K562 (cell line): Measurements from ENCODE around the gene BCORL1. TPM values are rescaled to one million over a fixed set of nuclear protein-coding genes. Genes with fewer than 3 reads are reported as not detected.

Experiments used
- ATAC-seq: fragments of 200-7000 bp; cut with Tn5 transposase; 3 replicates; pipeline ENCODE4 v1.9.1; 2020; ENCODE audit warnings: moderate library complexity
- BruUV-seq: library from RNA; stranded (reverse); fragments of 400-500 nt; replicated peaks from 2 replicates; lab custom pipeline; 2021; lab: Mats Ljungman, UMichigan
- CTCF ChIA-PET: fragments of 300-600 bp; formaldehyde crosslinking; extraction: SDS; loops from one replicate; lab custom pipeline; 2021; ENCODE audit warnings: low intra/inter-chr PET ratio; lab: Yijun Ruan, JAX
- POLR2A ChIA-PET: fragments of 300-600, 350-650 bp; sonication (Branson Sonifier 250); formaldehyde crosslinking; extraction: SDS; loops from one replicate; lab custom pipeline; 2021; ENCODE audit warnings: antibody characterized with exemption, inconsistent platforms; lab: Yijun Ruan, JAX
- DNase-seq, 4 experiments: peaks; one replicate each; pipeline versions ENCODE4 v3.0.0 to v3.0.0-alpha.2; 2011 to 2018; ENCODE audit warnings: low spot score in 3 of 4, mixed read lengths in 3 of 4; ENCODE audit errors: extremely low read depth in 1 of 4
- FAIRE-seq: peaks from 2 replicates; lab custom pipeline; 2011; peaks lifted over from hg19 to GRCh38; lab: Jason Lieb, UNC
- H2AFZ ChIP-seq: 2 replicates; pipeline ENCODE4 v1.6.0; 2011; ENCODE audit warnings: low read depth, low read length, control low read depth, inconsistent platforms
- H3K27ac ChIP-seq: fragments of 200-600 bp; 3 replicates; pipeline ENCODE4 v1.8.0; 2011; ENCODE audit warnings: low read depth, mild to moderate bottlenecking, control low read depth, inconsistent platforms, low read length, moderate library complexity, mixed read lengths; ENCODE audit errors: extremely low read depth
- H3K27me3 ChIP-seq, 2 experiments: fragments of 300-600 bp in 1 of 2; 2 replicates in 1 of 2; 3 replicates in 1 of 2; pipeline versions ENCODE4 v1.6.0 to v1.8.0; 2011; ENCODE audit warnings: inconsistent platforms in 2 of 2, low read length in 2 of 2, mild to moderate bottlenecking in 1 of 2, mixed read lengths in 1 of 2, moderate library complexity in 1 of 2; ENCODE audit not compliant: control insufficient read depth in 2 of 2, insufficient read depth in 2 of 2
- H3K36me3 ChIP-seq: fragments of 300-600 bp; 3 replicates; pipeline ENCODE4 v1.8.0; 2011; ENCODE audit warnings: mild to moderate bottlenecking, low read length, inconsistent platforms; ENCODE audit not compliant: control insufficient read depth, insufficient read depth
- H3K4me1 ChIP-seq, 2 experiments: fragments of 200-600 bp in 1 of 2; replicated peaks in 1 of 2; 2 replicates in 1 of 2; 3 replicates in 1 of 2; pipeline versions ENCODE4 v1.5.1 to v1.8.0; 2011; ENCODE audit warnings: inconsistent platforms in 2 of 2, low read length in 2 of 2, mild to moderate bottlenecking in 1 of 2, mixed read lengths in 1 of 2, moderate library complexity in 1 of 2; ENCODE audit not compliant: control insufficient read depth in 2 of 2, insufficient read depth in 2 of 2
- H3K4me2 ChIP-seq: 2 replicates; pipeline ENCODE4 v1.6.1; 2011; ENCODE audit warnings: low read length, control low read depth, inconsistent platforms, mixed read lengths; ENCODE audit not compliant: insufficient read depth
- H3K4me3 ChIP-seq: fragments of 200-600 bp; sonication (generic), shearing (Covaris generic); 2 replicates; pipeline ENCODE4 v1.5.1; 2016; ENCODE audit warnings: control low read depth, inconsistent platforms
- H3K79me2 ChIP-seq: fragments of 200-600 bp; 3 replicates; pipeline ENCODE4 v1.8.0; 2011; ENCODE audit warnings: low read length, inconsistent platforms; ENCODE audit not compliant: control insufficient read depth, insufficient read depth
- H3K9ac ChIP-seq, 2 experiments: 2 replicates each; pipeline versions ENCODE4 v1.6.0 to v1.6.1; 2011; ENCODE audit warnings: low read depth in 2 of 2, low read length in 2 of 2, control low read depth in 1 of 2, inconsistent platforms in 1 of 2, mild to moderate bottlenecking in 1 of 2, mixed read lengths in 1 of 2; ENCODE audit not compliant: insufficient read depth in 1 of 2
- H3K9me1 ChIP-seq: one replicate; pipeline ENCODE4 v1.6.0; 2011; ENCODE audit warnings: inconsistent platforms, mild to moderate bottlenecking, low read length, moderate library complexity; ENCODE audit not compliant: control insufficient read depth, insufficient read depth
- H3K9me3 ChIP-seq: replicated peaks from 2 replicates; pipeline ENCODE4 v1.5.1; 2011; ENCODE audit warnings: low read depth, low read length, inconsistent platforms; ENCODE audit not compliant: control insufficient read depth, insufficient read depth
- H4K20me1 ChIP-seq: replicated peaks from 2 replicates; pipeline ENCODE4 v1.6.1; 2011; ENCODE audit warnings: low read length, inconsistent platforms, mixed read lengths; ENCODE audit not compliant: control insufficient read depth, insufficient read depth
- CEBPB ChIP-seq: fragments of 450-650 bp; IDR thresholded peaks from 2 replicates; pipeline ENCODE4 v1.6.1; 2016; ENCODE audit warnings: missing genetic modification characterization, missing compliant biosample characterization
- KLF13 ChIP-seq: fragments of 450-650 bp; IDR thresholded peaks from 2 replicates; pipeline ENCODE4 v1.6.1; 2016; ENCODE audit warnings: missing genetic modification characterization, low read depth, mild to moderate bottlenecking, missing compliant biosample characterization, moderate library complexity, borderline replicate concordance
- KLF6 ChIP-seq: fragments of 250-450 bp; sonication (Bioruptor Pico); IDR thresholded peaks from 2 replicates; pipeline ENCODE4 v1.4.0; 2020; ENCODE audit warnings: mild to moderate bottlenecking, moderate library complexity, borderline replicate concordance
- PTTG1 ChIP-seq: fragments of 450-650 bp; IDR thresholded peaks from 2 replicates; pipeline ENCODE4 v1.6.1; 2016; ENCODE audit warnings: low read depth, mild to moderate bottlenecking, missing genetic modification characterization, missing compliant biosample characterization
- RBM17 ChIP-seq: fragments of 200-400 bp; formaldehyde crosslinking; IDR thresholded peaks from 2 replicates; pipeline ENCODE4 v1.6.1; 2017; ENCODE audit warnings: low read depth, mild to moderate bottlenecking, low read length, borderline replicate concordance
- SLC30A9 ChIP-seq: fragments of 250-450 bp; sonication (Bioruptor Pico); IDR thresholded peaks from 2 replicates; pipeline ENCODE4 v1.8.0; 2022; ENCODE audit warnings: mild to moderate bottlenecking, moderate library complexity
- ZNF24 ChIP-seq: fragments of 450-650 bp; IDR thresholded peaks from 2 replicates; pipeline ENCODE4 v1.6.1; 2016
- ZNF324 ChIP-seq: fragments of 250-450 bp; sonication (Bioruptor Pico); IDR thresholded peaks from 2 replicates; pipeline ENCODE4 v1.4.0; 2020; ENCODE audit warnings: mild to moderate bottlenecking
- ZNF785 ChIP-seq: fragments of 250-450 bp; sonication (Bioruptor Pico); IDR thresholded peaks from 2 replicates; pipeline ENCODE4 v1.4.0; 2020; ENCODE audit warnings: mild to moderate bottlenecking
- WGBS: fragments of 100-300 bp; shearing (Covaris generic); methylation state at CpG from one replicate; pipeline ENCODE4 v1.1.6; 2016; ENCODE audit warnings: low coverage, mixed read lengths; ENCODE audit not compliant: insufficient coverage; ENCODE audit errors: missing lambda C conversion rate; 5-methylcytosine and 5-hydroxymethylcytosine counted together
- in situ Hi-C: fragments of 300-500 bp; cut with MboI; formaldehyde crosslinking; loops from 4 replicates; pipeline ENCODE4 v1.15.0; 2018; ENCODE audit warnings: inconsistent platforms, mixed read lengths
- intact Hi-C: fragments of 100-400 bp; cut with micrococcal nuclease; formaldehyde crosslinking; loops from 2 replicates; pipeline ENCODE4 v1.14.2; 2022
- polyA plus RNA-seq, 8 experiments: library from polyadenylated mRNA; depleted of rRNA in 4 of 8; stranded (reverse) in 5 of 8; unstranded in 3 of 8; fragments of >200 nt; fragmentation: Nextera tagmentation in 2 of 8; fragmentation: Illumina TruSeq in 1 of 8; extraction: Ambion mirVana in 2 of 8; extraction: Trizol in 1 of 8; gene quantifications; 2 replicates each; pipeline versions ENCODE4 v1.2.1 to v1.2.3, GENCODE V29; 2011 to 2014; ENCODE audit warnings: inconsistent platforms in 1 of 8, missing spikeins in 1 of 8
- total RNA-seq, 7 experiments: library from RNA; depleted of rRNA in 6 of 7; stranded (reverse); fragments of >200 nt in 6 of 7; fragmentation: Illumina TruSeq in 2 of 7; extraction: Trizol in 2 of 7; gene quantifications; 2 replicates each; pipeline versions ENCODE4 v1.2.1 to v1.2.3, GENCODE V29; 2011 to 2021; ENCODE audit warnings: low replicate concordance in 1 of 7
- TF ChIP-seq, protein P1 (sequence below): sonication (generic); formaldehyde crosslinking; IDR thresholded peaks from 2 replicates; pipeline ENCODE4 v1.8.0; 2022; ENCODE audit warnings: missing genetic modification reagents, mild to moderate bottlenecking, borderline replicate concordance
- TF ChIP-seq, protein P2 (sequence below): fragments of 450-650 bp; formaldehyde crosslinking; IDR thresholded peaks from 2 replicates; pipeline ENCODE4 v1.4.0; 2022; ENCODE audit warnings: missing genetic modification characterization
- TF ChIP-seq, protein P3 (sequence below): fragments of 450-650 bp; formaldehyde crosslinking; IDR thresholded peaks from 2 replicates; pipeline ENCODE4 v1.4.0; 2020; ENCODE audit warnings: mild to moderate bottlenecking, moderate library complexity
- TF ChIP-seq, protein P4 (sequence below): fragments of 250-450 bp; sonication (Bioruptor Pico); IDR thresholded peaks from 2 replicates; pipeline ENCODE4 v1.4.0; 2020; ENCODE audit warnings: borderline replicate concordance

Gene BCORL1
- total and polyA plus RNA-seq, 9 of the 15 experiments (the other 6 are each of a cell fraction or from before 2014, with no cell fraction given) = 0.48 to 29.6 (median 2.1) TPM

DNA sequence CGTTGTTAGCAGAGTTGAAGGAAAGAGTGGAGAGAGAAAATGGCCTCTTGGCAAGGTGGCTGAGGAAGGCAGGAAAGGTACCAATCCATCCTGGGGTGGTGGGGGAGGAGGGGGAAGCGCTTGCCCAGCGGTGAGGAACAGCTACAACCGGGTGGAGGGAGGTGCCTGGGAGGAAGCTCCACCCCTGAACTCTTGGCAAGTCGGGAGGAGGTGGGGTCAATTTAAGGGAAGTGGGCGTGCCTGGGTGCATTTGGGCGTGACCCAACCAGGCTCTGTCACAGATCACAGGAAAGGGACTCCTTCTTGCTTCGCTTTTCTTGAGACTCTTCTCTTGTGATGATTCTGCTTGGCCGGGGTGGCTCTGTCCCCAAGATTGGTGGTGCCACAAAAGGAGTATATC is 41.7 kb downstream of the BCORL1 start (continued):
- TF ChIP-seq ZNF24 (no peak), KLF13 (tag) (no peak), ZNF785 (CRISPR knock-in tag) (no peak), PTTG1 (tag) (no peak)
- TF ChIP-seq, protein P1, sequence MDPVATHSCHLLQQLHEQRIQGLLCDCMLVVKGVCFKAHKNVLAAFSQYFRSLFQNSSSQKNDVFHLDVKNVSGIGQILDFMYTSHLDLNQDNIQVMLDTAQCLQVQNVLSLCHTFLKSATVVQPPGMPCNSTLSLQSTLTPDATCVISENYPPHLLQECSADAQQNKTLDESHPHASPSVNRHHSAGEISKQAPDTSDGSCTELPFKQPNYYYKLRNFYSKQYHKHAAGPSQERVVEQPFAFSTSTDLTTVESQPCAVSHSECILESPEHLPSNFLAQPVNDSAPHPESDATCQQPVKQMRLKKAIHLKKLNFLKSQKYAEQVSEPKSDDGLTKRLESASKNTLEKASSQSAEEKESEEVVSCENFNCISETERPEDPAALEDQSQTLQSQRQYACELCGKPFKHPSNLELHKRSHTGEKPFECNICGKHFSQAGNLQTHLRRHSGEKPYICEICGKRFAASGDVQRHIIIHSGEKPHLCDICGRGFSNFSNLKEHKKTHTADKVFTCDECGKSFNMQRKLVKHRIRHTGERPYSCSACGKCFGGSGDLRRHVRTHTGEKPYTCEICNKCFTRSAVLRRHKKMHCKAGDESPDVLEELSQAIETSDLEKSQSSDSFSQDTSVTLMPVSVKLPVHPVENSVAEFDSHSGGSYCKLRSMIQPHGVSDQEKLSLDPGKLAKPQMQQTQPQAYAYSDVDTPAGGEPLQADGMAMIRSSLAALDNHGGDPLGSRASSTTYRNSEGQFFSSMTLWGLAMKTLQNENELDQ (CRISPR knock-in tag) = no peak
- TF ChIP-seq, protein P2, sequence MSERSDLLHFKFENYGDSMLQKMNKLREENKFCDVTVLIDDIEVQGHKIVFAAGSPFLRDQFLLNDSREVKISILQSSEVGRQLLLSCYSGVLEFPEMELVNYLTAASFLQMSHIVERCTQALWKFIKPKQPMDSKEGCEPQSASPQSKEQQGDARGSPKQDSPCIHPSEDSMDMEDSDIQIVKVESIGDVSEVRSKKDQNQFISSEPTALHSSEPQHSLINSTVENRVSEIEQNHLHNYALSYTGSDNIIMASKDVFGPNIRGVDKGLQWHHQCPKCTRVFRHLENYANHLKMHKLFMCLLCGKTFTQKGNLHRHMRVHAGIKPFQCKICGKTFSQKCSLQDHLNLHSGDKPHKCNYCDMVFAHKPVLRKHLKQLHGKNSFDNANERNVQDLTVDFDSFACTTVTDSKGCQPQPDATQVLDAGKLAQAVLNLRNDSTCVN (CRISPR knock-in tag) = no peak

DNA sequence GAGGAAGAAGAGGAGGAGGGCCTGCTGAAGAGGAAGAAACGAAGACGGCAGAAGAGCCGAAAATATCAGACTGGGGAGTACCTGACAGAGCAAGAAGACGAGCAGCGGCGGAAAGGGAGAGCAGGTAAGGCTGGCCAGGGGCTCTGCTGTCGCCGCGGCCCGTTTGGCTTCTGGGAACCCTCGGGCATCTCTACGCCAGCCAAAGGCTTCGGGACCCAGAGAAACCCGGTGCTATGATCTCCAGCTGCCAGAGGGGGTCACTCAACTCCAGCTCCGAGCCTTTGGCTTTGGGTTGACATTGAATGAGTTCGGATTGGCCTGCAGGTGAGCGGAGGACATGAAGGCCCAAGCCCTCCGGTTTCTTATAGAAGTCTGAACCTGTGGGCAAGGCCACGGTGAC is 42.8 kb downstream of the BCORL1 start:
- ChIA-PET POLR2A (no interaction called here), CTCF (interaction anchor here (0.6 kb wide), 1 partner anchor 114 kb away, joined by 3 read pairs; no protein-coding TSS in a partner anchor)
- FAIRE-seq (no peak), DNase-seq (no peak), ATAC-seq (no peak)
- peaks cover 89% of the 10 kb centered on the region for H3K36me3 ChIP-seq
- no peaks in the 10 kb centered on the region for H3K27me3 ChIP-seq
- no peak overlapping the region for H3K27ac ChIP-seq
- 0 out of 2 replicates have a peak, but pooled peaks cover 7% of the 10 kb centered on the region for H4K20me1 ChIP-seq
- no peak overlapping the region for H3K9ac ChIP-seq
- no peak overlapping the region for H3K4me3 ChIP-seq
- H3K4me1 ChIP-seq = peaks cover 7 to 10% of the 10 kb centered on the region in 2 experiments; a peak in 4 of 5 replicates
- H3K4me2 ChIP-seq = no peak overlapping the region
- intact Hi-C loops = loop anchor here (2.0 kb wide), 1 partner anchor 42 kb away; the partner anchor contains the start of gene BCORL1
- BruUV-seq = no TSS peak
- 98% methylated on average over 7 of the region's 19 CpGs for WGBS
- H2AFZ ChIP-seq = no peak overlapping the region
- peaks cover 4% of the 10 kb centered on the region for H3K9me1 ChIP-seq
- H3K9me3 ChIP-seq = no peaks in the 10 kb centered on the region
- in situ Hi-C loops = no loop called here
- H3K79me2 ChIP-seq = peaks cover 5% of the 10 kb centered on the region; the same call in 2 of the 3 replicates
- TF ChIP-seq, protein P3, sequence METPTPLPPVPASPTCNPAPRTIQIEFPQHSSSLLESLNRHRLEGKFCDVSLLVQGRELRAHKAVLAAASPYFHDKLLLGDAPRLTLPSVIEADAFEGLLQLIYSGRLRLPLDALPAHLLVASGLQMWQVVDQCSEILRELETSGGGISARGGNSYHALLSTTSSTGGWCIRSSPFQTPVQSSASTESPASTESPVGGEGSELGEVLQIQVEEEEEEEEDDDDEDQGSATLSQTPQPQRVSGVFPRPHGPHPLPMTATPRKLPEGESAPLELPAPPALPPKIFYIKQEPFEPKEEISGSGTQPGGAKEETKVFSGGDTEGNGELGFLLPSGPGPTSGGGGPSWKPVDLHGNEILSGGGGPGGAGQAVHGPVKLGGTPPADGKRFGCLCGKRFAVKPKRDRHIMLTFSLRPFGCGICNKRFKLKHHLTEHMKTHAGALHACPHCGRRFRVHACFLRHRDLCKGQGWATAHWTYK (CRISPR knock-in tag) = no peak
- TF ChIP-seq, protein P4, sequence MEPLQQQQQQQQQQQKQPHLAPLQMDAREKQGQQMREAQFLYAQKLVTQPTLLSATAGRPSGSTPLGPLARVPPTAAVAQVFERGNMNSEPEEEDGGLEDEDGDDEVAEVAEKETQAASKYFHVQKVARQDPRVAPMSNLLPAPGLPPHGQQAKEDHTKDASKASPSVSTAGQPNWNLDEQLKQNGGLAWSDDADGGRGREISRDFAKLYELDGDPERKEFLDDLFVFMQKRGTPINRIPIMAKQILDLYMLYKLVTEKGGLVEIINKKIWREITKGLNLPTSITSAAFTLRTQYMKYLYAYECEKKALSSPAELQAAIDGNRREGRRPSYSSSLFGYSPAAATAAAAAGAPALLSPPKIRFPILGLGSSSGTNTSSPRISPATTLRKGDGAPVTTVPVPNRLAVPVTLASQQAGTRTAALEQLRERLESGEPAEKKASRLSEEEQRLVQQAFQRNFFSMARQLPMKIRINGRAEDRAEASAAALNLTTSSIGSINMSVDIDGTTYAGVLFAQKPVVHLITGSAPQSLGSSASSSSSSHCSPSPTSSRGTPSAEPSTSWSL (CRISPR knock-in tag) = no peak
- TF ChIP-seq RBM17 (no peak), CEBPB (tag) (no peak), KLF6 (no peak), ZNF324 (no peak), SLC30A9 (no peak)
